H1 (cell line): Measurements from ENCODE around the gene BIVM. TPM values are rescaled to one million over a fixed set of nuclear protein-coding genes. Genes with fewer than 3 reads are reported as not detected.

Experiments used
- CTBP2 ChIP-seq: IDR thresholded peaks from 2 replicates; pipeline ENCODE4 v1.7.0; 2011; ENCODE audit warnings: borderline replicate concordance, mild to moderate bottlenecking, moderate library complexity, mixed read lengths, low read length; ENCODE audit not compliant: insufficient read depth, insufficient read length
- PHF8 ChIP-seq: fragments of 200-600 bp; sonication (generic); conservative IDR thresholded peaks from 2 replicates; pipeline ENCODE4 v1.7.1; 2012; ENCODE audit warnings: low read depth, mild to moderate bottlenecking, inconsistent platforms, low read length, moderate library complexity
- RNF2 ChIP-seq: fragments of 200-900, 300-1000 bp; sonication (generic); IDR thresholded peaks from 2 replicates; pipeline ENCODE4 v1.7.1; 2016; ENCODE audit warnings: borderline replicate concordance, low read depth, mild to moderate bottlenecking, antibody characterized with exemption, low read length; ENCODE audit not compliant: poor library complexity, severe bottlenecking; ENCODE audit errors: missing control alignments
- polyA plus RNA-seq, 7 experiments: library from polyadenylated mRNA; depleted of rRNA in 3 of 7; stranded (reverse) in 5 of 7; unstranded in 2 of 7; fragments of >200 nt in 5 of 7; fragments of 200-250 nt in 2 of 7; gene quantifications; 1 replicate in 5 of 7; 2 replicates in 1 of 7; 4 replicates in 1 of 7; pipeline versions ENCODE4 v1.2.1 to v1.2.3, GENCODE V29; 2011 to 2013; ENCODE audit warnings: missing spikeins in 2 of 7, mixed read lengths in 2 of 7
- total RNA-seq: library from RNA; stranded (reverse); fragmentation: NEBNext Ultra II Directional; extraction: Animal tissue kit (Norgen Biotek cat#: 25700); gene quantifications from 2 replicates; pipeline ENCODE4 v1.2.1, GENCODE V29; 2021
- TF ChIP-seq, protein P1 (sequence below): fragments of 300-600 bp; sonication (generic); IDR thresholded peaks from 2 replicates; pipeline ENCODE4 v1.7.1; 2012; ENCODE audit warnings: low read length, moderate library complexity, mild to moderate bottlenecking, inconsistent platforms; ENCODE audit not compliant: insufficient replicate concordance
- TF ChIP-seq, protein P2 (sequence below): IDR thresholded peaks from 2 replicates; pipeline ENCODE4 v1.6.1; 2012; ENCODE audit warnings: inconsistent platforms

The BIVM gene
- total and polyA plus RNA-seq, 2 of the 8 experiments (the other 6 are each of a cell fraction or from before 2014, with no cell fraction given), result 1.8 to 5.5 TPM

DNA sequence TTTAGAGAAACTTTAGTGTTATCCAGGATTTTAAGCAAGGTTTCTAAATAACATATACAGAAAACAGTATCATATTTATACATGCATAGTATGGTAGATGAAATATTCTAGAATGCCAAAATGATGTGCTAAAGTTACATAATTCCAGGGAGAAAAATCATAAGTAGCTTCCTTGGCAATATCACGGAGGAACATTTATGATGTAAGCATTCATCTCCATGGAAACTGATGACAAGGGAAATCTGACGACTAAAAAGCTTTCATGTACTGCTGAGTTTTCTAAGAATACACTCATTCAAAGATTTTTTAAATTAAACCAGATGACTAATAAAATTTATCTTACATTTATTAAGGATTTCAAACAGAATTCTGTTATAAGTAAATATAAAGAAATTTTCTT is 30.0 kb upstream of the BIVM start (continued):
- TF ChIP-seq, protein P1, sequence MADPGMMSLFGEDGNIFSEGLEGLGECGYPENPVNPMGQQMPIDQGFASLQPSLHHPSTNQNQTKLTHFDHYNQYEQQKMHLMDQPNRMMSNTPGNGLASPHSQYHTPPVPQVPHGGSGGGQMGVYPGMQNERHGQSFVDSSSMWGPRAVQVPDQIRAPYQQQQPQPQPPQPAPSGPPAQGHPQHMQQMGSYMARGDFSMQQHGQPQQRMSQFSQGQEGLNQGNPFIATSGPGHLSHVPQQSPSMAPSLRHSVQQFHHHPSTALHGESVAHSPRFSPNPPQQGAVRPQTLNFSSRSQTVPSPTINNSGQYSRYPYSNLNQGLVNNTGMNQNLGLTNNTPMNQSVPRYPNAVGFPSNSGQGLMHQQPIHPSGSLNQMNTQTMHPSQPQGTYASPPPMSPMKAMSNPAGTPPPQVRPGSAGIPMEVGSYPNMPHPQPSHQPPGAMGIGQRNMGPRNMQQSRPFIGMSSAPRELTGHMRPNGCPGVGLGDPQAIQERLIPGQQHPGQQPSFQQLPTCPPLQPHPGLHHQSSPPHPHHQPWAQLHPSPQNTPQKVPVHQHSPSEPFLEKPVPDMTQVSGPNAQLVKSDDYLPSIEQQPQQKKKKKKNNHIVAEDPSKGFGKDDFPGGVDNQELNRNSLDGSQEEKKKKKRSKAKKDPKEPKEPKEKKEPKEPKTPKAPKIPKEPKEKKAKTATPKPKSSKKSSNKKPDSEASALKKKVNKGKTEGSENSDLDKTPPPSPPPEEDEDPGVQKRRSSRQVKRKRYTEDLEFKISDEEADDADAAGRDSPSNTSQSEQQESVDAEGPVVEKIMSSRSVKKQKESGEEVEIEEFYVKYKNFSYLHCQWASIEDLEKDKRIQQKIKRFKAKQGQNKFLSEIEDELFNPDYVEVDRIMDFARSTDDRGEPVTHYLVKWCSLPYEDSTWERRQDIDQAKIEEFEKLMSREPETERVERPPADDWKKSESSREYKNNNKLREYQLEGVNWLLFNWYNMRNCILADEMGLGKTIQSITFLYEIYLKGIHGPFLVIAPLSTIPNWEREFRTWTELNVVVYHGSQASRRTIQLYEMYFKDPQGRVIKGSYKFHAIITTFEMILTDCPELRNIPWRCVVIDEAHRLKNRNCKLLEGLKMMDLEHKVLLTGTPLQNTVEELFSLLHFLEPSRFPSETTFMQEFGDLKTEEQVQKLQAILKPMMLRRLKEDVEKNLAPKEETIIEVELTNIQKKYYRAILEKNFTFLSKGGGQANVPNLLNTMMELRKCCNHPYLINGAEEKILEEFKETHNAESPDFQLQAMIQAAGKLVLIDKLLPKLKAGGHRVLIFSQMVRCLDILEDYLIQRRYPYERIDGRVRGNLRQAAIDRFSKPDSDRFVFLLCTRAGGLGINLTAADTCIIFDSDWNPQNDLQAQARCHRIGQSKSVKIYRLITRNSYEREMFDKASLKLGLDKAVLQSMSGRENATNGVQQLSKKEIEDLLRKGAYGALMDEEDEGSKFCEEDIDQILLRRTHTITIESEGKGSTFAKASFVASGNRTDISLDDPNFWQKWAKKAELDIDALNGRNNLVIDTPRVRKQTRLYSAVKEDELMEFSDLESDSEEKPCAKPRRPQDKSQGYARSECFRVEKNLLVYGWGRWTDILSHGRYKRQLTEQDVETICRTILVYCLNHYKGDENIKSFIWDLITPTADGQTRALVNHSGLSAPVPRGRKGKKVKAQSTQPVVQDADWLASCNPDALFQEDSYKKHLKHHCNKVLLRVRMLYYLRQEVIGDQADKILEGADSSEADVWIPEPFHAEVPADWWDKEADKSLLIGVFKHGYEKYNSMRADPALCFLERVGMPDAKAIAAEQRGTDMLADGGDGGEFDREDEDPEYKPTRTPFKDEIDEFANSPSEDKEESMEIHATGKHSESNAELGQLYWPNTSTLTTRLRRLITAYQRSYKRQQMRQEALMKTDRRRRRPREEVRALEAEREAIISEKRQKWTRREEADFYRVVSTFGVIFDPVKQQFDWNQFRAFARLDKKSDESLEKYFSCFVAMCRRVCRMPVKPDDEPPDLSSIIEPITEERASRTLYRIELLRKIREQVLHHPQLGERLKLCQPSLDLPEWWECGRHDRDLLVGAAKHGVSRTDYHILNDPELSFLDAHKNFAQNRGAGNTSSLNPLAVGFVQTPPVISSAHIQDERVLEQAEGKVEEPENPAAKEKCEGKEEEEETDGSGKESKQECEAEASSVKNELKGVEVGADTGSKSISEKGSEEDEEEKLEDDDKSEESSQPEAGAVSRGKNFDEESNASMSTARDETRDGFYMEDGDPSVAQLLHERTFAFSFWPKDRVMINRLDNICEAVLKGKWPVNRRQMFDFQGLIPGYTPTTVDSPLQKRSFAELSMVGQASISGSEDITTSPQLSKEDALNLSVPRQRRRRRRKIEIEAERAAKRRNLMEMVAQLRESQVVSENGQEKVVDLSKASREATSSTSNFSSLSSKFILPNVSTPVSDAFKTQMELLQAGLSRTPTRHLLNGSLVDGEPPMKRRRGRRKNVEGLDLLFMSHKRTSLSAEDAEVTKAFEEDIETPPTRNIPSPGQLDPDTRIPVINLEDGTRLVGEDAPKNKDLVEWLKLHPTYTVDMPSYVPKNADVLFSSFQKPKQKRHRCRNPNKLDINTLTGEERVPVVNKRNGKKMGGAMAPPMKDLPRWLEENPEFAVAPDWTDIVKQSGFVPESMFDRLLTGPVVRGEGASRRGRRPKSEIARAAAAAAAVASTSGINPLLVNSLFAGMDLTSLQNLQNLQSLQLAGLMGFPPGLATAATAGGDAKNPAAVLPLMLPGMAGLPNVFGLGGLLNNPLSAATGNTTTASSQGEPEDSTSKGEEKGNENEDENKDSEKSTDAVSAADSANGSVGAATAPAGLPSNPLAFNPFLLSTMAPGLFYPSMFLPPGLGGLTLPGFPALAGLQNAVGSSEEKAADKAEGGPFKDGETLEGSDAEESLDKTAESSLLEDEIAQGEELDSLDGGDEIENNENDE, result no peak
- TF ChIP-seq, protein P2, sequence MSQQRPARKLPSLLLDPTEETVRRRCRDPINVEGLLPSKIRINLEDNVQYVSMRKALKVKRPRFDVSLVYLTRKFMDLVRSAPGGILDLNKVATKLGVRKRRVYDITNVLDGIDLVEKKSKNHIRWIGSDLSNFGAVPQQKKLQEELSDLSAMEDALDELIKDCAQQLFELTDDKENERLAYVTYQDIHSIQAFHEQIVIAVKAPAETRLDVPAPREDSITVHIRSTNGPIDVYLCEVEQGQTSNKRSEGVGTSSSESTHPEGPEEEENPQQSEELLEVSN, result no peak
- no peak for TF ChIP-seq CTBP2
- no peak for TF ChIP-seq PHF8
- TF ChIP-seq RNF2, result no peak
- TF ChIP-seq, all 59 proteins: peak for 0
